Measurements from ENCODE around the gene CYFIP2.

CYFIP2 gene

GRCh38 chr5:157343842-157344790 is 78.2 kb downstream of the CYFIP2 start:
- TF ChIP-seq, protein P1, sequence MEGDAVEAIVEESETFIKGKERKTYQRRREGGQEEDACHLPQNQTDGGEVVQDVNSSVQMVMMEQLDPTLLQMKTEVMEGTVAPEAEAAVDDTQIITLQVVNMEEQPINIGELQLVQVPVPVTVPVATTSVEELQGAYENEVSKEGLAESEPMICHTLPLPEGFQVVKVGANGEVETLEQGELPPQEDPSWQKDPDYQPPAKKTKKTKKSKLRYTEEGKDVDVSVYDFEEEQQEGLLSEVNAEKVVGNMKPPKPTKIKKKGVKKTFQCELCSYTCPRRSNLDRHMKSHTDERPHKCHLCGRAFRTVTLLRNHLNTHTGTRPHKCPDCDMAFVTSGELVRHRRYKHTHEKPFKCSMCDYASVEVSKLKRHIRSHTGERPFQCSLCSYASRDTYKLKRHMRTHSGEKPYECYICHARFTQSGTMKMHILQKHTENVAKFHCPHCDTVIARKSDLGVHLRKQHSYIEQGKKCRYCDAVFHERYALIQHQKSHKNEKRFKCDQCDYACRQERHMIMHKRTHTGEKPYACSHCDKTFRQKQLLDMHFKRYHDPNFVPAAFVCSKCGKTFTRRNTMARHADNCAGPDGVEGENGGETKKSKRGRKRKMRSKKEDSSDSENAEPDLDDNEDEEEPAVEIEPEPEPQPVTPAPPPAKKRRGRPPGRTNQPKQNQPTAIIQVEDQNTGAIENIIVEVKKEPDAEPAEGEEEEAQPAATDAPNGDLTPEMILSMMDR (IDR thresholded peaks at IDR 0.05): no peak
- H3K27ac Mint-ChIP-seq: no peak overlapping the region
- peaks cover 25% of the 10 kb centered on the region for H3K36me3 Mint-ChIP-seq (ENCODE audit: low read depth)
- peaks cover 2% of the 10 kb centered on the region for H3K27me3 Mint-ChIP-seq (ENCODE audit: low read depth, poor library complexity)
- no peak for DNase-seq
- H3K4me3 Mint-ChIP-seq: no peak overlapping the region
- H3K4me1 Mint-ChIP-seq: peaks cover 14% of the 10 kb centered on the region
- H3K9me3 Mint-ChIP-seq: peaks cover 15% of the 10 kb centered on the region

DNA sequence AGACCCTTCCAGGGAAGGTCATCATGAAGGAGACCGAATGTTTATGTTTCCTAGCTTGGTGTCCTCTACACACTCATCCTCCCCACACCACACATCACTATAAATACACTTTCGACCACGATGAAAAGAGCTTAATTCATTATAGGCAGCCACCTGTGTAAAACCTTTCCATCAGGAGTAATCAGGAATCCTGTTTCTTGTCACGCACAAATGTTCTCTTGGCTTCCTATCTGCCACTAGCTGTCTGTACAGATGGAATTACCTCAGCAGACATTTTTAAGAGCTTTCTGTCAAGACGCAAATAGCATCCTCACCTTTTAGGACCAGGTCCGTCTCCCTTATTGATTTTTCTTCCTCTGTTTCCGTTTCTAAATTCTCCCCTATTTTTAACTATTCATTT is 79.1 kb downstream of the CYFIP2 start:
- TF ChIP-seq, protein P1 (IDR thresholded peaks at IDR 0.05): no peak
- peaks cover 13% of the 10 kb centered on the region for H3K9me3 Mint-ChIP-seq
- H3K27me3 Mint-ChIP-seq (ENCODE audit: low read depth, poor library complexity): peaks cover 2% of the 10 kb centered on the region
- no peak overlapping the region for H3K27ac Mint-ChIP-seq
- no peak for DNase-seq
- H3K36me3 Mint-ChIP-seq (ENCODE audit: low read depth): peaks cover 23% of the 10 kb centered on the region
- no peak overlapping the region for H3K4me3 Mint-ChIP-seq
- H3K4me1 Mint-ChIP-seq: peaks cover 14% of the 10 kb centered on the region

DNA sequence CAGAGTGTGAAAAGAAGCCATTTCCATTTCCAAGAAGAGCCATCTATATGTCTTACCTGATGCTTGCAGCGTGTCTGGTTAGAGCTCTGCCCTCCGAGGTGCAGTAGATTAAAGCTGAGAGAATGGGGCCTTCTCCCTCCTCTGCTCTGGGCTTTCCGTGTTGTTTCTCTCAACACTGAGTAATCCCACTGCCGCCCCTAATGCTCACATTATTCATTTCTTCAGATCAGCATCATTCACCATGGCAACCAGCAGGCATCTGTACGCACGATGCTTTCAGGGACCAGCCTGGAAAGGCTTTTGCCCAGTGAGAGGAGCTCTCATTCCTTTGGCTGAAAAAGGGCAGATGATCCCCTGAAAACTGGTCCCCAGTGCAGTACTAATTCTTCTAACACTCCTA is 79.6 kb downstream of the CYFIP2 start:
- Mint-ChIP-seq H3K27me3 (ENCODE audit: low read depth, poor library complexity) (peaks cover 2% of the 10 kb centered on the region), H3K4me1 (peaks cover 14% of the 10 kb centered on the region), H3K36me3 (ENCODE audit: low read depth) (peaks cover 23% of the 10 kb centered on the region), H3K9me3 (peaks cover 16% of the 10 kb centered on the region), H3K4me3 (no peak overlapping the region), H3K27ac (no peak overlapping the region)
- TF ChIP-seq, protein P1 (IDR thresholded peaks at IDR 0.05): no peak
- no peak for DNase-seq

DNA sequence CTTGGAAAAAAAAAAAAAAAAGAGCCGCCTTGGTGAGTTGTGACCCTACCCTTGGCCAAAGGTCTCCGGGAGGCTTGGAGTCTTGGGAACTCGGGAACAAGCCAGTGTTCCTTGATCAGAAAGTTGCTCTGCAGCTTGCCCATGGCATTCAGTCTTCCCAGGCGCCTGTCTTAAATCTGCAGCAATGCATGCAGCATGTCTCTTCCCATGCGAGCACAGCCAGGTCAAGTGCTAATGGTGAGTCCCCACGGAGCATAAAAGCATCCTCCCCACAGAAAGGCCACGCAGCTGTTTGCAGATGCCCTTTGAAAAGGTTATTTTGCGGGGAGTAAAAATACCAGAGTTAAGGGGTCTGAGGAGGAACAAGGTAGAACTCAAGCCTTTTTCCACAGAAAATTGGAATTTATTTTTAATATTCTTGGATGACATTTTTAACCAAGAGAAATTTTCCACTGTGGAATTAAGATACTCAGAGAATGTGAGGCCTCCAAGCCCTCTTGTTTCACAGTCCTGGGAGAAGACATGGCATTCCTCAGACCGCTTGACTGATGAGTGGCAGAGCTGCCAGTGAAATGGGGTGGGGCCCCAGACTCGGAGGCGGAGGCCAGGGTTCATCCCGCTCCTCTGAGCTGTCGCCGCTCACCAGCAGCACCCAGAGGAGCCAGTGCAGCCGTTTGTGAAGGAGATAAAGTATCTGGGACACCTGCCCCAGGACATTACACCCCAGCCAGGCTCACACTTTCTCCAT is 81.6 kb downstream of the CYFIP2 start:
- Mint-ChIP-seq H3K4me3 (no peak overlapping the region), H3K9me3 (peaks cover 16% of the 10 kb centered on the region), H3K4me1 (peaks cover 14% of the 10 kb centered on the region), H3K27me3 (ENCODE audit: low read depth, poor library complexity) (peaks cover 2% of the 10 kb centered on the region), H3K27ac (no peak overlapping the region), H3K36me3 (ENCODE audit: low read depth) (peaks cover 27% of the 10 kb centered on the region)
- DNase-seq: no peak
- TF ChIP-seq, protein P1 (IDR thresholded peaks at IDR 0.05): no peak

DNA sequence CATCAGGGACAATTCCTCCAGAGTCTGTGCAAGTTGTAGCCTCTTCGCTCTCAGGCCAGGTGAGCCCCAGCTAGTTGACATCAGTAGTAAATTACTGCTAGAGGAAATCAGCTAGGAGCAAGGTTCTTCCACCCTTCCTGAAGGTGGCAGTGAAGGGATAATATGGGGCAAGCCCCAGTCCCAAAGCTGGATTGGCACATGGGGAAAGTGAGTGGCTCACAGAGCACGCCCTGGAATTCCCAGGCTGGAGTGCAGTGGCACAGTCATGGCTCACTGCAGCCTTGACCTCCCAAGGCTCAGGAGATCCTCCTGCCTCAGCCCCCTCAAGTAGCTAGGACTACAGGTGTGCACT is 82.1 kb downstream of the CYFIP2 start:
- Mint-ChIP-seq H3K36me3 (ENCODE audit: low read depth) (peaks cover 27% of the 10 kb centered on the region), H3K9me3 (peaks cover 16% of the 10 kb centered on the region), H3K27ac (no peak overlapping the region), H3K4me3 (no peak overlapping the region), H3K4me1 (peaks cover 14% of the 10 kb centered on the region), H3K27me3 (ENCODE audit: low read depth, poor library complexity) (peaks cover 2% of the 10 kb centered on the region)
- no peak for DNase-seq
- TF ChIP-seq, protein P1 (IDR thresholded peaks at IDR 0.05): no peak
